Esophagus (tissue), 2 donors: Measurements from ENCODE around the gene LRIG1. TPM values are rescaled to one million over a fixed set of nuclear protein-coding genes. Genes with fewer than 3 reads are reported as not detected.

Source experiments
- H3K27ac ChIP-seq, 2 donors: one replicate each; pipeline ENCODE4 v1.5.1; 2013; ENCODE audit warnings: low read depth in 2 of 2, mild to moderate bottlenecking in 2 of 2, inconsistent platforms in 1 of 2, low read length in 1 of 2, moderate library complexity in 1 of 2
- H3K27me3 ChIP-seq, 2 donors: one replicate each; pipeline ENCODE4 v1.6.1; 2013; ENCODE audit warnings: low read length in 2 of 2, control low read depth in 1 of 2, mild to moderate bottlenecking in 1 of 2; ENCODE audit not compliant: insufficient read depth in 2 of 2, control insufficient read depth in 1 of 2
- H3K36me3 ChIP-seq, 2 donors: one replicate each; pipeline ENCODE4 v1.6.1; 2013; ENCODE audit warnings: low read length in 1 of 2; ENCODE audit not compliant: control insufficient read depth in 2 of 2, insufficient read depth in 2 of 2
- H3K4me1 ChIP-seq, 2 donors: one replicate each; pipeline ENCODE4 v1.6.1; 2013; ENCODE audit warnings: low read length in 1 of 2; ENCODE audit not compliant: control insufficient read depth in 2 of 2, insufficient read depth in 2 of 2
- H3K4me3 ChIP-seq, 2 donors: one replicate each; pipeline ENCODE4 v1.5.1; 2013; ENCODE audit warnings: low read length in 2 of 2, mild to moderate bottlenecking in 2 of 2, low read depth in 1 of 2, moderate library complexity in 1 of 2
- H3K9me3 ChIP-seq, 2 donors: one replicate each; pipeline ENCODE4 v1.6.1; 2013; ENCODE audit warnings: mild to moderate bottlenecking in 2 of 2, low read depth in 1 of 2, low read length in 1 of 2, moderate library complexity in 1 of 2; ENCODE audit not compliant: control insufficient read depth in 2 of 2, insufficient read depth in 1 of 2
- WGBS, 2 donors: extraction: QIAGEN DNeasy Blood & Tissue Kit; methylation state at CpG; one replicate each; pipeline ENCODE4 v1.1.7; 2013; 5-methylcytosine and 5-hydroxymethylcytosine counted together
- polyA plus RNA-seq, 2 donors: library from polyadenylated mRNA; stranded (reverse); fragments of 200-250 nt; gene quantifications; one replicate each; pipeline ENCODE4 v1.2.3, GENCODE V29; 2013
- donor health status: healthy with polysubstance abuse.
- donor health status: Bipolar disorder and iron deficiency.

Gene LRIG1
- polyA plus RNA-seq, 2 donors: 6.2 to 11.0 TPM

- Histone ChIP-seq H3K4me1 (no peaks in the 10 kb centered on the region), H3K27me3 (no peaks in the 10 kb centered on the region), H3K9me3 (no peaks in the 10 kb centered on the region), H3K27ac (no peak overlapping the region), H3K4me3 (no peak overlapping the region), H3K36me3 (peaks cover 5 to 22% of the 10 kb centered on the region in 2 donors)
- WGBS, 2 donors: 76 to 78% methylated on average over 3 of the region's 3 CpGs
Measured at GRCh38 chr3:66392512-66392911, 108.3 kb downstream of the LRIG1 start.

GRCh38 chr3:66390013-66390412 lies 110.8 kb downstream of the LRIG1 start:
- no peaks in the 10 kb centered on the region for H3K4me1 ChIP-seq
- H3K36me3 ChIP-seq: peaks cover 0 to 17% of the 10 kb centered on the region in 2 donors
- no peak overlapping the region for H3K4me3 ChIP-seq
- no peak overlapping the region for H3K27ac ChIP-seq
- peaks cover 0 to 2% of the 10 kb centered on the region in 2 donors for H3K9me3 ChIP-seq
- H3K27me3 ChIP-seq: no peaks in the 10 kb centered on the region

GRCh38 chr3:66386925-66387650 lies 113.7 kb downstream of the LRIG1 start:
- no peak overlapping the region for H3K27ac ChIP-seq
- 82 to 83% methylated on average over 7 of the region's 7 CpGs for WGBS, 2 donors
- no peak overlapping the region for H3K4me3 ChIP-seq
- peaks cover 14 to 36% of the 10 kb centered on the region in 2 donors for H3K36me3 ChIP-seq
- no peaks in the 10 kb centered on the region for H3K27me3 ChIP-seq
- peaks cover 0 to 5% of the 10 kb centered on the region in 2 donors for H3K9me3 ChIP-seq
- H3K4me1 ChIP-seq: no peaks in the 10 kb centered on the region

GRCh38 chr3:66386011-66386924 lies 114.6 kb downstream of the LRIG1 start:
- peaks cover 19 to 43% of the 10 kb centered on the region in 2 donors for H3K36me3 ChIP-seq

GRCh38 chr3:66385066-66385465 lies 115.8 kb downstream of the LRIG1 start:
- Histone ChIP-seq H3K27ac (no peak overlapping the region), H3K36me3 (peaks cover 29 to 52% of the 10 kb centered on the region in 2 donors), H3K9me3 (peaks cover 0 to 5% of the 10 kb centered on the region in 2 donors), H3K4me3 (no peak overlapping the region), H3K27me3 (no peaks in the 10 kb centered on the region), H3K4me1 (no peaks in the 10 kb centered on the region)

More at GRCh38 chr3:66386011-66386924, 114.6 kb downstream of the LRIG1 start:
- no peak overlapping the region for H3K27ac ChIP-seq
- WGBS, 2 donors: 94 to 96% methylated on average over 12 of the region's 12 CpGs
- H3K4me1 ChIP-seq: no peaks in the 10 kb centered on the region
- peaks cover 0 to 5% of the 10 kb centered on the region in 2 donors for H3K9me3 ChIP-seq
- no peak overlapping the region for H3K4me3 ChIP-seq
- H3K27me3 ChIP-seq: no peaks in the 10 kb centered on the region

GRCh38 chr3:66383998-66384745 lies 116.7 kb downstream of the LRIG1 start:
- 92 to 97% methylated on average over 20 of the region's 20 CpGs for WGBS, 2 donors
- Histone ChIP-seq H3K4me3 (no peak overlapping the region), H3K4me1 (no peaks in the 10 kb centered on the region), H3K27ac (no peak overlapping the region), H3K27me3 (no peaks in the 10 kb centered on the region), H3K9me3 (peaks cover 0 to 5% of the 10 kb centered on the region in 2 donors), H3K36me3 (peaks cover 35 to 56% of the 10 kb centered on the region in 2 donors)

GRCh38 chr3:66383023-66383422 lies 117.8 kb downstream of the LRIG1 start:
- H3K9me3 ChIP-seq: peaks cover 0 to 5% of the 10 kb centered on the region in 2 donors
- H3K27me3 ChIP-seq: no peaks in the 10 kb centered on the region
- H3K36me3 ChIP-seq: peaks cover 35 to 58% of the 10 kb centered on the region in 2 donors
- no peaks in the 10 kb centered on the region for H3K4me1 ChIP-seq
- 94 to 97% methylated on average over 18 of the region's 18 CpGs for WGBS, 2 donors
- no peak overlapping the region for H3K27ac ChIP-seq
- H3K4me3 ChIP-seq: no peak overlapping the region

GRCh38 chr3:66382142-66382541 lies 118.7 kb downstream of the LRIG1 start:
- WGBS, 2 donors: 94 to 96% methylated on average over 10 of the region's 10 CpGs
- Histone ChIP-seq H3K27ac (no peak overlapping the region), H3K9me3 (peaks cover 0 to 5% of the 10 kb centered on the region in 2 donors), H3K27me3 (no peaks in the 10 kb centered on the region), H3K4me3 (no peak overlapping the region), H3K36me3 (peaks cover 42 to 60% of the 10 kb centered on the region in 2 donors), H3K4me1 (no peaks in the 10 kb centered on the region)

- Histone ChIP-seq H3K36me3 (peaks cover 42 to 62% of the 10 kb centered on the region in 2 donors), H3K4me3 (no peak overlapping the region), H3K4me1 (no peaks in the 10 kb centered on the region), H3K27ac (no peak overlapping the region), H3K27me3 (no peaks in the 10 kb centered on the region), H3K9me3 (peaks cover 0 to 5% of the 10 kb centered on the region in 2 donors)
- 75 to 83% methylated on average over 7 of the region's 7 CpGs for WGBS, 2 donors
Measured at GRCh38 chr3:66381626-66382025, 119.2 kb downstream of the LRIG1 start.
